GM12892 (cell line): Measurements from ENCODE around the gene KIF26A.

Experiments used
- POLR2A ChIP-seq: IDR thresholded peaks from 2 replicates; pipeline ENCODE4 v1.6.1; 2011; ENCODE audit warnings: low read depth, low read length, control low read depth
- POLR2AphosphoS5 ChIP-seq: IDR thresholded peaks from 2 replicates; pipeline ENCODE4 v1.6.1; 2011; ENCODE audit warnings: low read depth, low read length, control low read depth
- TAF1 ChIP-seq: IDR thresholded peaks from 2 replicates; pipeline ENCODE4 v1.6.1; 2011; ENCODE audit warnings: low read depth, mild to moderate bottlenecking, control low read depth, low read length, borderline replicate concordance

DNA sequence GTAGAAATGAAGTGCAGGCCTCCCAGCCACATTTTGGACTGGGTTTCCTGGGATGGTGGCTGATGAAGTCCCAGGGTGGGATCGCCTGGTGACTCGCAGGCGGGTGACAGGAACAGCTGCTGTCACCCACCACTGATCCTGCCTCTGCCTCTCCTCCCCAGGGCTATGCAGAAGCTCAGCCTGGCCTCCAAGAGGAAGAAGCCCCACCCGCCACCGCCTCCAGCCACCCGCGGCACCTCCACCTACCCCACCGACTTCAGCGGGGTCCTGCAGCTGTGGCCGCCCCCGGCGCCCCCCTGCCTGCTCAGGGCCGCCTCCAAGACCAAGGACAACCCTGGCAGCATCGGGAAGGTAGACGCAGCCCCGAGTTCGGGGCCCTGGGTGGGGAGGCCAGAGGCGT, 28.3 kb downstream of the KIF26A start:
- TF ChIP-seq POLR2A = no peak
- no peak for TF ChIP-seq POLR2AphosphoS5
- TF ChIP-seq TAF1 = no peak
